Astrocyte (in vitro differentiated cells and primary cell): ENCODE data around the gene CDKN2B-AS1. TPM values are rescaled to one million over a fixed set of nuclear protein-coding genes. Genes with fewer than 3 reads are reported as not detected.
"Not testable (repeated sequence)": the region's sequence is repeated elsewhere in the genome, so short reads cannot be mapped to it uniquely, and the experiment has no call there.

ENCODE experiments used
- DNase-seq: peaks from one replicate; pipeline ENCODE4 v3.0.0-alpha.2; 2010; ENCODE audit warnings: low read depth
- FAIRE-seq: peaks from 2 replicates; lab custom pipeline; 2011; peaks lifted over from hg19 to GRCh38; lab: Jason Lieb, UNC
- H2AFZ ChIP-seq: 2 replicates; pipeline ENCODE4 v1.6.0; 2012; ENCODE audit warnings: low read depth, low read length, inconsistent platforms
- H3K27ac ChIP-seq: 2 replicates; pipeline ENCODE4 v1.5.1; 2011; ENCODE audit warnings: low read depth, low read length, inconsistent platforms
- H3K27me3 ChIP-seq: 2 replicates; pipeline ENCODE4 v1.6.0; 2011; ENCODE audit warnings: low read length, inconsistent platforms; ENCODE audit not compliant: insufficient read depth
- H3K36me3 ChIP-seq: 2 replicates; pipeline ENCODE4 v1.5.1; 2011; ENCODE audit warnings: low read length, inconsistent platforms; ENCODE audit not compliant: insufficient read depth
- H3K4me1 ChIP-seq: 2 replicates; pipeline ENCODE4 v1.5.1; 2011; ENCODE audit warnings: low read length, inconsistent platforms; ENCODE audit not compliant: insufficient read depth
- H3K4me2 ChIP-seq: 2 replicates; pipeline ENCODE4 v1.6.0; 2012; ENCODE audit warnings: low read length, inconsistent platforms
- H3K4me3 ChIP-seq: 2 replicates; pipeline ENCODE4 v1.5.1; 2011; ENCODE audit warnings: low read depth, mild to moderate bottlenecking, low read length, inconsistent platforms; ENCODE audit not compliant: insufficient read depth
- H3K79me2 ChIP-seq: 2 replicates; pipeline ENCODE4 v1.6.0; 2012; ENCODE audit warnings: mild to moderate bottlenecking, low read length, inconsistent platforms; ENCODE audit not compliant: insufficient read depth
- H3K9ac ChIP-seq: 2 replicates; pipeline ENCODE4 v1.6.0; 2012; ENCODE audit warnings: mild to moderate bottlenecking, low read length, inconsistent platforms
- H3K9me3 ChIP-seq: 2 replicates; pipeline ENCODE4 v1.5.1; 2012; ENCODE audit warnings: low read depth, mild to moderate bottlenecking, low read length, inconsistent platforms; ENCODE audit not compliant: insufficient read depth
- H4K20me1 ChIP-seq: 2 replicates; pipeline ENCODE4 v1.6.0; 2012; ENCODE audit warnings: low read length, inconsistent platforms; ENCODE audit not compliant: insufficient read depth
- H3K27ac Mint-ChIP-seq: one replicate; pipeline ENCODE4 v1.8.0; 2021; ENCODE audit warnings: mild to moderate bottlenecking, mixed read lengths; ENCODE audit not compliant: unreplicated experiment
- H3K27me3 Mint-ChIP-seq: one replicate; pipeline ENCODE4 v1.8.0; 2021; ENCODE audit warnings: low read depth, mixed read lengths; ENCODE audit not compliant: unreplicated experiment
- H3K36me3 Mint-ChIP-seq: one replicate; pipeline ENCODE4 v1.8.0; 2021; ENCODE audit warnings: low read depth, mixed read lengths; ENCODE audit not compliant: unreplicated experiment
- H3K4me1 Mint-ChIP-seq: one replicate; pipeline ENCODE4 v1.8.0; 2021; ENCODE audit warnings: low read depth, mixed read lengths; ENCODE audit not compliant: unreplicated experiment
- H3K4me3 Mint-ChIP-seq: one replicate; pipeline ENCODE4 v1.8.0; 2021; ENCODE audit warnings: mild to moderate bottlenecking, moderate library complexity, mixed read lengths; ENCODE audit not compliant: unreplicated experiment
- H3K9me3 Mint-ChIP-seq: one replicate; pipeline ENCODE4 v1.8.0; 2021; ENCODE audit warnings: mild to moderate bottlenecking, mixed read lengths; ENCODE audit not compliant: unreplicated experiment
- CTCF ChIP-seq: IDR thresholded peaks from 2 replicates; pipeline ENCODE4 v1.5.1; 2011; ENCODE audit warnings: low read depth, mild to moderate bottlenecking, inconsistent platforms, low read length, moderate library complexity; ENCODE audit not compliant: insufficient read depth
- EZH2 ChIP-seq: IDR thresholded peaks from 2 replicates; pipeline ENCODE4 v1.6.1; 2012; ENCODE audit warnings: mild to moderate bottlenecking, low read length, inconsistent platforms; ENCODE audit not compliant: insufficient read depth
- total RNA-seq: library from RNA; stranded (reverse); gene quantifications from 2 replicates; pipeline ENCODE4 v1.2.1, GENCODE V29; 2021

CDKN2B-AS1 gene
- total RNA-seq, 1 donor from 2014 or later, result 2.3 TPM

- Histone ChIP-seq H3K4me3 (no peak overlapping the region), H3K9me3 (no peaks in the 10 kb centered on the region), H4K20me1 (no peaks in the 10 kb centered on the region), H3K4me1 (peaks cover 30% of the 10 kb centered on the region), H3K9ac (no peak overlapping the region), H3K79me2 (no peaks in the 10 kb centered on the region), H3K27ac (no peak overlapping the region), H3K36me3 (peaks cover 3% of the 10 kb centered on the region), H3K4me2 (no peak overlapping the region), H3K27me3 (no peaks in the 10 kb centered on the region), H2AFZ (no peak overlapping the region)
- Mint-ChIP-seq H3K27ac (no peak overlapping the region), H3K27me3 (no peaks in the 10 kb centered on the region), H3K9me3 (peaks cover 9% of the 10 kb centered on the region), H3K36me3 (peaks cover 5% of the 10 kb centered on the region), H3K4me1 (peaks cover 32% of the 10 kb centered on the region), H3K4me3 (no peak overlapping the region)
- no peak for FAIRE-seq
- DNase-seq, result no peak
- TF ChIP-seq CTCF (no peak), EZH2 (no peak)
Observed at GRCh38 chr9:22056402-22056801, 61.8 kb downstream of the CDKN2B-AS1 start.

- not testable (repeated sequence) for H3K27ac Mint-ChIP-seq, FAIRE-seq, H3K79me2 ChIP-seq, H3K9me3 Mint-ChIP-seq, H3K9me3 ChIP-seq, H3K27ac ChIP-seq, H3K4me3 Mint-ChIP-seq, H3K36me3 ChIP-seq, H2AFZ ChIP-seq, DNase-seq, H3K36me3 Mint-ChIP-seq, H4K20me1 ChIP-seq, H3K4me3 ChIP-seq, H3K27me3 Mint-ChIP-seq, H3K9ac ChIP-seq, H3K4me2 ChIP-seq, H3K27me3 ChIP-seq
- peaks cover 18% of the 10 kb centered on the region for H3K4me1 ChIP-seq
- peaks cover 17% of the 10 kb centered on the region for H3K4me1 Mint-ChIP-seq
Observed at GRCh38 chr9:22057972-22058371, 63.4 kb downstream of the CDKN2B-AS1 start.

- DNase-seq (no peak), FAIRE-seq (no peak)
- H3K4me2 ChIP-seq, result no peak overlapping the region
- no peaks in the 10 kb centered on the region for H3K9me3 ChIP-seq
- H3K27ac Mint-ChIP-seq, result no peak overlapping the region
- H2AFZ ChIP-seq, result no peak overlapping the region
- H3K4me1 Mint-ChIP-seq, result no peaks in the 10 kb centered on the region
- no peak for TF ChIP-seq EZH2
- no peak for TF ChIP-seq CTCF
- no peak overlapping the region for H3K4me3 ChIP-seq
- H3K27me3 Mint-ChIP-seq, result peaks cover 4% of the 10 kb centered on the region
- peaks cover 9% of the 10 kb centered on the region for H3K9me3 Mint-ChIP-seq
- H3K36me3 Mint-ChIP-seq, result peaks cover 5% of the 10 kb centered on the region
- no peak overlapping the region for H3K4me3 Mint-ChIP-seq
- H3K9ac ChIP-seq, result no peak overlapping the region
- H3K27me3 ChIP-seq, result no peaks in the 10 kb centered on the region
- no peaks in the 10 kb centered on the region for H4K20me1 ChIP-seq
- no peak overlapping the region for H3K27ac ChIP-seq
- H3K4me1 ChIP-seq, result no peaks in the 10 kb centered on the region
- peaks cover 3% of the 10 kb centered on the region for H3K36me3 ChIP-seq
- H3K79me2 ChIP-seq, result no peaks in the 10 kb centered on the region
Observed at GRCh38 chr9:22060831-22061383, 66.3 kb downstream of the CDKN2B-AS1 start.
